Fibroblast of skin of abdomen (primary cell): ENCODE measurements around the gene SRRM2.

Source experiments
- DNase-seq: peaks from one replicate; pipeline ENCODE4 v3.0.0-alpha.2; 2013

SRRM2 gene

GRCh38 chr16:2765462-2766404 lies 13.3 kb downstream of the SRRM2 start:
- no peak for DNase-seq

DNA sequence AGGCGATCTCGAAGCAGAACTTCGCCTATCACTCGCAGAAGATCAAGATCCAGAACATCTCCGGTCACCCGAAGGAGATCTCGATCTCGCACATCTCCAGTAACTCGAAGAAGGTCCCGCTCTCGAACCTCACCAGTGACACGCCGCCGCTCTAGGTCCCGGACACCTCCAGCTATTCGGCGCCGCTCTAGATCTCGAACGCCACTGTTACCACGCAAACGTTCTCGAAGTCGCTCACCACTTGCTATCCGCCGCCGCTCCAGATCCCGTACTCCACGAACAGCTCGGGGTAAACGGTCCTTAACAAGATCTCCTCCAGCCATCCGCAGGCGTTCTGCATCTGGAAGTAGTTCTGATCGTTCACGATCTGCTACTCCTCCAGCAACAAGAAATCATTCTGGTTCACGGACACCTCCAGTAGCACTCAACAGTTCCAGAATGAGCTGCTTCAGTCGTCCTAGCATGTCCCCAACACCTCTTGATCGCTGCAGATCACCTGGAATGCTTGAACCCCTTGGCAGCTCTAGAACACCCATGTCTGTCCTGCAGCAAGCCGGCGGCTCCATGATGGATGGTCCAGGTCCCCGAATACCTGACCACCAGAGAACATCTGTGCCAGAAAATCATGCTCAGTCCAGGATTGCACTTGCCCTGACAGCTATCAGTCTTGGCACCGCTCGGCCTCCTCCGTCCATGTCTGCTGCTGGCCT lies 14.1 kb downstream of the SRRM2 start:
- no peak for DNase-seq

DNA sequence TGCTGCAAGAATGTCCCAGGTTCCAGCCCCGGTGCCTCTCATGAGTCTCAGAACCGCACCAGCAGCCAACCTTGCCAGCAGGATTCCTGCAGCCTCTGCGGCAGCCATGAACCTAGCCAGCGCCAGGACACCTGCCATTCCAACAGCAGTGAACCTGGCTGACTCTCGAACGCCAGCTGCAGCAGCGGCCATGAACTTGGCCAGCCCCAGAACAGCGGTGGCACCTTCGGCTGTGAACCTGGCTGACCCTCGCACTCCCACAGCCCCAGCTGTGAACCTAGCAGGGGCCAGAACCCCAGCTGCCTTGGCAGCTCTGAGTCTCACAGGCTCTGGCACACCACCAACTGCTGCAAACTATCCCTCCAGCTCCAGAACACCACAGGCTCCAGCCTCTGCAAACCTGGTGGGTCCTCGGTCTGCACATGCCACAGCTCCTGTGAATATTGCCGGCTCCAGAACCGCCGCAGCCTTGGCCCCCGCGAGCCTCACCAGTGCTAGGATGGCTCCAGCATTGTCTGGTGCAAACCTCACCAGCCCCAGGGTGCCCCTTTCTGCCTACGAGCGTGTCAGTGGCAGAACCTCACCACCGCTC lies 14.8 kb downstream of the SRRM2 start:
- no peak for DNase-seq

DNA sequence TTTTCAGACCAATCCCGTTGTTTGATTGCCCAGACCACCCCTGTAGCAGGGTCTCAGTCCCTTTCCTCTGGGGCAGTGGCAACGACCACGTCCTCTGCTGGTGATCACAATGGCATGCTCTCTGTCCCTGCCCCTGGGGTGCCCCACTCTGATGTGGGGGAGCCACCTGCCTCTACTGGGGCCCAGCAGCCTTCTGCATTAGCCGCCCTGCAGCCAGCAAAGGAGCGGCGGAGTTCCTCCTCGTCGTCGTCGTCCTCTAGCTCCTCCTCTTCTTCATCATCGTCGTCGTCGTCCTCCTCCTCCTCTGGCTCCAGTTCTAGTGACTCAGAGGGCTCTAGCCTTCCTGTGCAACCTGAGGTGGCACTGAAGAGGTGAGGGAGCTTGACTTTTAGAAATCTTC lies 15.5 kb downstream of the SRRM2 start:
- no peak for DNase-seq

- DNase-seq: no peak
Observed at GRCh38 chr16:2768403-2769089, 16.1 kb downstream of the SRRM2 start.

- no peak for DNase-seq
Observed at GRCh38 chr16:2769100-2769529, 16.7 kb downstream of the SRRM2 start.

DNA sequence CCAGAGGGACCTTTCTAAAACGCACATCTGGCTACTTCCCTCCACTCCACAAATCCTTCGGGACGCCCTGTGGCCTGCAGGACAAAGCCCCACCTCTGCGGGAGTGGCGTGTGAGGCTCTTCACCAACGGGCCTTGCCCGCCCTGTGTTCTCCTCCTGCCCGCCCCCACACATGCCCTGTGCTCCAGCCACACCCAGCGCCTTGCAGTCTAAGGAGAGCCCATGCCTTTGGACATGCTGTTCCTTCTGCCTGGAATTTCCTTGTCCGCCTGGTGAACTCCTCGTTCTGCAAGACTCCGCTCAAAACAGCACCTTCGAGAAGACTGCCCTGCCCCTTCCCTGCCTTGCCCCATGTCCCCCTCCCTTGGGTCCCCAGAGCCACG lies 17.2 kb downstream of the SRRM2 start:
- no peak for DNase-seq

GRCh38 chr16:2770057-2770951 lies 17.9 kb downstream of the SRRM2 start:
- no peak for DNase-seq

DNA sequence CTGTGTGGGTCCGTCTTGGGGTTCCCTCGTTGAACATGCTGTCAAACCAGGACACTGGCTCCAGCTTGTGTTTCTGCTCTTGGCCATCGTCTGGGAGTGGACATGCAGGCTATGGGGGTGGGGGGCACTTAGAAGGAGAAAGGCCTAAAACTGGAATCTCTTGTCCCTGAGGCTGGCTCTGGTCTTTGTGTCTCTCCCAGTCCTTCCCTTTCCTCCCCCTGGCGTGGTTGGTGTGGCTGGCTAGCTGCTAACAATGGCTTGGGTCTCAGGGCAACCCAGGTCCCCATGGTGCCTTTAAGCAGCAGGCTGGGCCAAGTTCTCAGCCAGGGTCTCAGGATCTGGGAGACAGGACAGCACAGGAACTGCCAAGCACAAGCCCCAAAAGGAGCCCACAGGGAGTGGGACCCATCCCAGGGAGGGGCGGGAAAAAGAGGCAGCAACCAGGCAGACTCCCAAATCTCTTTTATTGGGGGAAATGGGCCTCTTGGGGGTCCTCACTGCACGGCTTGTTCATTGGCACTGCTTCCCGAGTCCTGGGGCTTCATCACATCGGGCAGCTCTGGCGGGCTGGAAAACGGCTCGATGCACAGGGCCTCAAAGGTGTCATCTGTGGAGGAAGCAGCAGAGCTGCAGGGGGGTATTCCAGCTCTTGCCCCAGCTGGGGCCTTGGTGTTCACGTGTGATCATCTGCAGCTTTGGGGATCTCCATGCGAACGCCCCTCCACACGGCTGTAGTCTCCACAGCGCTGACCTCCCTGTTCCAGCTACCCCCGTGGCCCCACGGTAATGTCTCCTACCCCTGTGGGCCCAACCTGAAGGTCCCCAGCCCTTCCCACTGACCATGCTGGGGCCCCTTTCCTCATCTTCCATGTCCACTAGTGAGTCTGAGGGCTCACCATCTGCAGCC lies 19.3 kb downstream of the SRRM2 start:
- DNase-seq: no peak

- DNase-seq: peak; percentile 24
Observed at GRCh38 chr16:2773188-2773968, 20.9 kb downstream of the SRRM2 start.

- no peak for DNase-seq
Observed at GRCh38 chr16:2774161-2774891, 21.9 kb downstream of the SRRM2 start.

GRCh38 chr16:2775131-2775716 lies 22.8 kb downstream of the SRRM2 start:
- DNase-seq: no peak

DNA sequence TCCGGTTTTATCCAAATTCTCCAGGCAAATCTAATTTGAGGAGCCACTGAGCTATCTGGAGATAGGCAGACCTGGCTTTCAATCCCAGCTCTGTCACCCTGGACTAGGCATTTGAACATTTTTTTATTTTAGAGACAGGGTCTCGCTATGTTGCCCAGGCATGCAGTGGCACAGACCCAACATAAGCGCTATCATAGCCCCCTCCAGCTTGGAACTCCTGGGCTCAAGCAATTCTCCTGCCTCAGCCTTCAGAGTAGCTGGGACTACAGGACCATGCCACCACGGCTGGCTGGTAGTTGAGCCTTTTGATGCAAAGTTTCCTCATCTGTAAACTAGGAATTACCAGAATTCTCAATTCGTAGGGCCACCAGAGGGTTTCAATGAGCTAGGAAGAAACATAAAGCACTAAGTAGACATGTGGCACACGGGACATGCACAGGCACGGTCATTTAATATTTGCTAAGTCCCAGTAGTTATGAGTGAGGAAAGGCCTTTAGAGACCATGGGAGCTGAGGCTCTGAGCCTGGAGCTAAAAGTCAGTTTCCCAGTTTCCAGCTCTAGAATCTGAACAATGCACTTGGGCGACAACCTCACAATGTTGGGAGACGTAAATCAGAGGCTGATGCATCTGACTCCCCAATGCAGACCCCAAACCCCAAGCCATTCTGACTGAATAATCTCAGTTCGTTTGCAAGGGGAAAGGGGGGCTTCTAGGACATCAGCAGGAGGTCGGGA lies 23.5 kb downstream of the SRRM2 start:
- no peak for DNase-seq

- DNase-seq: peak; percentile 12
Observed at GRCh38 chr16:2776500-2777139, 24.2 kb downstream of the SRRM2 start.

DNA sequence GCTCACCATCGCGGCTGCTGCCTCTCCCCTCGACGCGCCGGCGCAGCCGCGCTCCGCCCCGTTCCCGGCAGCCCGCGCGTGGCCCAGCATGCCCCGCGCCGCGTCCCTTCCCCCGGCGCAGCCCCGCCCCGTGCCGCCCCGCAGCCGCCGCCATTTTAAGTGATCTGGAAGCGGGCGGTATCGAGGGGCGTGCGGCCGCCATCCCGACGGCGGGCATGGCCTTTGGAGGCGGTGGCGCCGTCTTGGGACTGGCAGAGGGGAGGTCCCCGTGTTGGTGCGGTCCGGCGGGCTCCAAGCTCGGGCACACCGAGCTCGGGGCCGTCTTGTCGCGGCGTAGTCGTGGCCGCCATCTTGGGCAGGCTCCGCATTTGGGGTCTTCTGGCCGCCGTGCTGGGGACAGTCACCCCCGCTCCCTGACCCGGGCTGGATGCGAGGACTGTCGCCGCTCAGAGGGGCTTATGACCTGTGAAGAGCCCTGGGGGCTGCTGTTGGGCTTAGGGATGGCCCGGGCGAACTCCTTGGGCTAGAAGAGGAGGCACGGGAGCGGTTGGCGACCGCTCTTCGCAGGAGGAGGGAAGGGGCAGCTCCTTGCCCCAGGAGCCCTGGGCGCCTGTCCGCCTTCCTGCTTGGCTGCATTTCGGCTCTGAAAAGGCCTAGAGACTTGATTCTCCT lies 24.9 kb downstream of the SRRM2 start, which contains the start of gene ELOB:
Gene ELOB (minus strand): TSS at position 50 of the 672 bp plus-strand sequence. CDS start 41 bp downstream, at position 9.
- peak; percentile 83 for DNase-seq

GRCh38 chr16:2777903-2778629 lies 25.6 kb downstream of the SRRM2 start:
- no peak for DNase-seq
